Naive thymus-derived CD4-positive, alpha-beta T cell (primary cell): ENCODE data around the gene PHEX. TPM values are rescaled to one million over a fixed set of nuclear protein-coding genes. Genes with fewer than 3 reads are reported as not detected.

Source experiments
- ATAC-seq: fragments of 150-1000 bp; cut with Tn5 transposase; 2 replicates; pipeline ENCODE4 v1.10.0; 2021; ENCODE audit warnings: mild to moderate bottlenecking, moderate library complexity
- CTCF ChIA-PET: fragments of 350-600 bp; sonication (Branson Sonifier 250); formaldehyde crosslinking; loops from one replicate; lab custom pipeline; 2021; ENCODE audit warnings: antibody characterized with exemption; lab: Charles Lee
- POLR2A ChIA-PET: fragments of 350-600 bp; sonication (Branson Sonifier 250); formaldehyde crosslinking; loops from one replicate; lab custom pipeline; 2021; ENCODE audit warnings: antibody characterized with exemption, inconsistent platforms; lab: Charles Lee
- DNase-seq, 9 donors: peaks; one replicate each; pipeline versions ENCODE4 v3.0.0 to v3.0.0-alpha.2; 2020 to 2022; ENCODE audit warnings: mixed read lengths in 1 of 9
- H3K27ac ChIP-seq: one replicate; pipeline ENCODE4 v1.7.0; 2013; ENCODE audit warnings: mild to moderate bottlenecking, low read depth, low read length, moderate library complexity
- H3K27me3 ChIP-seq, 2 donors: one replicate each; pipeline ENCODE4 v1.7.0; 2013; ENCODE audit warnings: low read length in 2 of 2, mild to moderate bottlenecking in 2 of 2, moderate library complexity in 2 of 2; ENCODE audit not compliant: control insufficient read depth in 2 of 2, insufficient read depth in 2 of 2
- H3K36me3 ChIP-seq, 3 experiments: 1 replicate in 2 of 3; 2 replicates in 1 of 3; pipeline ENCODE4 v1.7.0; 2013; ENCODE audit warnings: low read length in 3 of 3, mild to moderate bottlenecking in 3 of 3, moderate library complexity in 1 of 3; ENCODE audit not compliant: insufficient read depth in 3 of 3, control insufficient read depth in 2 of 3
- H3K4me1 ChIP-seq, 2 donors: one replicate each; pipeline ENCODE4 v1.7.0; 2013; ENCODE audit warnings: low read length in 2 of 2, mild to moderate bottlenecking in 2 of 2, moderate library complexity in 1 of 2; ENCODE audit not compliant: control insufficient read depth in 2 of 2, insufficient read depth in 2 of 2
- H3K4me3 ChIP-seq: 2 replicates; pipeline ENCODE4 v1.7.0; 2013; ENCODE audit warnings: mild to moderate bottlenecking, low read length
- H3K9me3 ChIP-seq, 3 experiments: 1 replicate in 2 of 3; 2 replicates in 1 of 3; pipeline ENCODE4 v1.7.0; 2013; ENCODE audit warnings: low read length in 3 of 3; ENCODE audit not compliant: control insufficient read depth in 2 of 3
- H3K27ac Mint-ChIP-seq, 9 donors: one replicate each; pipeline ENCODE4 v1.8.0; 2020 to 2022; ENCODE audit warnings: mixed read lengths in 9 of 9, mild to moderate bottlenecking in 8 of 9, moderate library complexity in 5 of 9, inconsistent platforms in 2 of 9
- H3K27me3 Mint-ChIP-seq, 5 donors: one replicate each; pipeline ENCODE4 v1.8.0; 2021 to 2022; ENCODE audit warnings: mixed read lengths in 5 of 5, mild to moderate bottlenecking in 1 of 5
- H3K36me3 Mint-ChIP-seq, 5 donors: one replicate each; pipeline ENCODE4 v1.8.0; 2020 to 2022; ENCODE audit warnings: mixed read lengths in 5 of 5, mild to moderate bottlenecking in 3 of 5, inconsistent platforms in 1 of 5
- H3K4me1 Mint-ChIP-seq, 7 donors: one replicate each; pipeline ENCODE4 v1.8.0; 2020 to 2022; ENCODE audit warnings: mixed read lengths in 7 of 7, mild to moderate bottlenecking in 3 of 7, inconsistent platforms in 1 of 7
- H3K4me3 Mint-ChIP-seq, 10 donors: one replicate each; pipeline ENCODE4 v1.8.0; 2020 to 2022; ENCODE audit warnings: mild to moderate bottlenecking in 10 of 10, mixed read lengths in 10 of 10, moderate library complexity in 6 of 10, inconsistent platforms in 2 of 10
- H3K9me3 Mint-ChIP-seq, 11 donors: one replicate each; pipeline ENCODE4 v1.8.0; 2020 to 2022; ENCODE audit warnings: mixed read lengths in 11 of 11, mild to moderate bottlenecking in 4 of 11, inconsistent platforms in 1 of 11, moderate library complexity in 1 of 11
- intact Hi-C, 2 donors: fragments of 100-400 bp; cut with micrococcal nuclease; formaldehyde crosslinking; loops; one replicate each; pipeline ENCODE4 v1.15.1; 2023
- polyA plus RNA-seq, 2 donors: library from polyadenylated mRNA; unstranded; fragments of 300-500 nt; fragmentation: Illumina TruSeq; gene quantifications; one replicate each; pipeline ENCODE4 v1.2.3, GENCODE V29; 2021
- total RNA-seq, 6 experiments: library from RNA in 5 of 6; stranded (reverse) in 5 of 6; gene quantifications; 1 replicate in 5 of 6; 2 replicates in 1 of 6; pipeline ENCODE4 v1.2.3 and lab custom pipeline; 2021 to 2026

Gene PHEX
- total and polyA plus RNA-seq, 7 experiments from 2014 or later = 0.08 to 0.32 (median 0.12) TPM; not detected in 2

DNA sequence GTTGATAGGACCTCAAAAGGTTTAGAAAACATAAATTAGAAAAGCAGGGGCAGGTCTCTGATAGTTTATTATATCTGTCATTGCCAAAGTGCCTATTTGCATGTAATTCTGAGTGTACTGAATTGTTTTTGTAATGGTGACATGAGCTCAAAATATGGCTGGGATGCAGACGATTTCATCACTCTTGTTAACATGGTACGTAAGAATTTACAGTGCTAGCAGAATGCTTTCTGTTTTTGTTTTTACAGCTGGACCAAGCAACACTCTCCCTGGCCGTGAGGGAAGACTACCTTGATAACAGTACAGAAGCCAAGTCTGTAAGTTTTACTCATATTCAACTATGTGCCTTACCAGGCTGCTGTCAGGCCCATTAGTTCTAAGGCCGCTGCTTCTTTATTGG lies 58.1 kb downstream of the PHEX start:
- H3K27ac ChIP-seq = no peak overlapping the region
- Mint-ChIP-seq H3K4me3 (no peak overlapping the region), H3K27ac (no peak overlapping the region), H3K9me3 (peaks cover 0 to 5% (median 0%) of the 10 kb centered on the region in 11 donors), H3K36me3 (peaks cover 0 to 3% (median 0%) of the 10 kb centered on the region in 5 donors), H3K4me1 (no peaks in the 10 kb centered on the region), H3K27me3 (no peaks in the 10 kb centered on the region)
- intact Hi-C loops = no loop called here
- H3K36me3 ChIP-seq = no peaks in the 10 kb centered on the region
- H3K9me3 ChIP-seq = no peaks in the 10 kb centered on the region
- ATAC-seq (no peak), DNase-seq (no peak)
- no peaks in the 10 kb centered on the region for H3K4me1 ChIP-seq
- POLR2A ChIA-PET = no interaction called here
- no peak overlapping the region for H3K4me3 ChIP-seq
- CTCF ChIA-PET = no interaction called here
- H3K27me3 ChIP-seq = no peaks in the 10 kb centered on the region

DNA sequence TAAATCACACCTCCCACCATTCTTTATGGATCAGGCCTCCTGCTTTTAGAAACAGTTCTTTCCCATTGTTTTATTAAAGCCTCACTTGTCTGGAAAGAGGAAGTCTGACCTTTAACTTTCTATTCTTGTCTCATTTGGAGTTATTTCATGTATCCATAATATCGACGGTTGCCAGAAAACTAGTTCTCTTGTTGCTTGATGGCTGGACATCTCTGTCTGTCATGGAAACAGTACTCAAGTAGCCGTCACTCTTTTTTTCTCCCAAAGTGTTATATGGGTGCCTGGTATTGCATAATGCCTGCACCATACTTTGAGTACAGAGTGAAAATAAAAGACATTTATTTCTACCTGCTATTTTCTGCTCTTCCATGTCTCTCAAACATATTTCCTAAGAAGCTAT lies 61.4 kb downstream of the PHEX start:
- intact Hi-C loops = no loop called here
- Histone ChIP-seq H3K4me1 (no peaks in the 10 kb centered on the region), H3K27me3 (no peaks in the 10 kb centered on the region), H3K27ac (no peak overlapping the region), H3K9me3 (no peaks in the 10 kb centered on the region), H3K36me3 (no peaks in the 10 kb centered on the region), H3K4me3 (no peak overlapping the region)
- H3K27ac Mint-ChIP-seq = no peak overlapping the region
- H3K27me3 Mint-ChIP-seq = no peaks in the 10 kb centered on the region
- H3K4me3 Mint-ChIP-seq = no peak overlapping the region
- no peaks in the 10 kb centered on the region for H3K4me1 Mint-ChIP-seq
- peaks cover 0 to 3% (median 0%) of the 10 kb centered on the region in 11 donors for H3K9me3 Mint-ChIP-seq
- ChIA-PET CTCF (no interaction called here), POLR2A (no interaction called here)
- ATAC-seq (no peak), DNase-seq (no peak)
- peaks cover 0 to 4% (median 0%) of the 10 kb centered on the region in 5 donors for H3K36me3 Mint-ChIP-seq

DNA sequence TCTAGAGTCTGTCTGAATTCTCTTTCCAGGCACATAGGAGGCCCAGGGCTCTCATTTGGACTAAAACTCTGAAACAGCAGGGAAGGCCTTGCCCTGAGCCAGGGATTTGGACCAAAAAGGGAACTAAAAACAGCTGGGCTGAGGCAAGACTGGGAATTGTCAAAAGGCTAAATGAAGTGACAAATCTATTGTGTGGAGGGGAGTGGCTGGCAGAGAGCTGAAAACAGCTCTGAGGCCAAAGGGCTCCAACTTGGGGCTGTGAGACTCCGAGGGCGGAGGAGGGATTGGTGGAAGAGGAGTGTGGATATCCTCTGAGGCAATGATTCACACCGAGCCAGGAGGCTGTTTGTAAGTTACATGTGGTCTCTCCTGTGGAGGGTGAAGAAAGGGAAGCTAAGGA lies 63.2 kb downstream of the PHEX start:
- Histone ChIP-seq H3K4me1 (no peaks in the 10 kb centered on the region), H3K9me3 (no peaks in the 10 kb centered on the region), H3K27ac (no peak overlapping the region), H3K27me3 (no peaks in the 10 kb centered on the region), H3K4me3 (no peak overlapping the region), H3K36me3 (no peaks in the 10 kb centered on the region)
- no peak for DNase-seq
- Mint-ChIP-seq H3K9me3 (peaks cover 0 to 3% (median 0%) of the 10 kb centered on the region in 11 donors), H3K27ac (no peak overlapping the region), H3K4me1 (no peaks in the 10 kb centered on the region), H3K4me3 (no peak overlapping the region), H3K36me3 (peaks cover 0 to 4% (median 0%) of the 10 kb centered on the region in 5 donors), H3K27me3 (no peaks in the 10 kb centered on the region)
- POLR2A ChIA-PET = no interaction called here
- intact Hi-C loops = no loop called here
- ATAC-seq = no peak
- CTCF ChIA-PET = no interaction called here

DNA sequence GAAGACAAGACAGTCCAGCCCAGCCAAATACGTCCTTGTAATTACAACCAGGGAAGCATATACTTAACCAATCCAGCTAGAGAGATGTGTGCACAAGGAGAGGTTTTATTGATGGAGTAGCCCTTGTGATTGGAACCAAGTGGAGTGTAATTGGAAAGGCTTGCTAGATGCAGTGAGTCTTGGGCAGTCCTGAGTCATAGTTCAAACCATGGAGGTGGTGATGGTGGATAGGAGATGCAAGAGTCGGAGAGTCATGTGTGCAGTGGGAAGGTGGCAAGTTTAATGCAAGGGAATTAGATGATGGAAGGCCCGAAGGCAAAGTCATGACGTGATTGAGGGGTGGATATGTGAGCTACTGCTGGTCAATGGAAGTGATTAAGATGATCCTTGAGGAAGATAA lies 63.7 kb downstream of the PHEX start:
- no peak overlapping the region for H3K4me3 Mint-ChIP-seq
- no peak overlapping the region for H3K27ac ChIP-seq
- POLR2A ChIA-PET = no interaction called here
- H3K27me3 Mint-ChIP-seq = no peaks in the 10 kb centered on the region
- CTCF ChIA-PET = no interaction called here
- no peaks in the 10 kb centered on the region for H3K9me3 ChIP-seq
- no peaks in the 10 kb centered on the region for H3K36me3 ChIP-seq
- H3K36me3 Mint-ChIP-seq = peaks cover 0 to 4% (median 0%) of the 10 kb centered on the region in 5 donors
- H3K27ac Mint-ChIP-seq = no peak overlapping the region
- no peaks in the 10 kb centered on the region for H3K4me1 ChIP-seq
- DNase-seq = no peak
- peaks cover 0 to 3% (median 0%) of the 10 kb centered on the region in 11 donors for H3K9me3 Mint-ChIP-seq
- intact Hi-C loops = no loop called here
- no peak overlapping the region for H3K4me3 ChIP-seq
- no peak for ATAC-seq
- no peaks in the 10 kb centered on the region for H3K27me3 ChIP-seq
- H3K4me1 Mint-ChIP-seq = no peaks in the 10 kb centered on the region

DNA sequence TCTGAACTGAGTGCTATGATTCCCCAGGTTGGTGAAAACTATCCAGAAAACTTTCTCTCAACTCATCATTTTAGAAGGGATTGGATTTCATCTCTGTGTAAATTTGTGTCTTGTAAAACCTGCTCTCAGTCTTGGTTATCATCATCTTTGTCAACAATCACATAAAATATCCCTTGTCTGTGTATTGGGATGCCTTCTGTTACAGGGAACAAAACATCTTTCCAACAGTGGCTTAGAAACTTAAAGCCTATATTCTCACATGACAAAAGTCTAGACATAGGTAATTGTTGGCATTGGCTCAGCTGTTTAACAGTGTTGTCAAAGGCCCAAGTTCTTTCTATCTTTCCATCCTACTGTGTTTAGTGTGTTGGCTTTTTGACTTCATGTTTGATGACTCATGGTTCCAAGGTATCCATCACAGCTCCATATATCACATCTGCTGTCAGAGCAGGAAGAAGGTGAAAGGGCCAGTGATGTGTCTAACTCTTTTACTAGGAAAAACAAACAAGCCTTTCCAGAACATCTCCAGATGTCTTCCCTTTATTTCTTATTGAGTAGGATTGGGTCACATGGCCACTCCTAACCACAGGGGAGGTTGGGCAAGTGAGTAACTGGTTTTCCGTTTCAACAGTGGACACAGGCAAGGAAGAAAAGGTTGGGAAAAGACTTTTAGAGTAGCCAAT lies 65.0 kb downstream of the PHEX start:
- no peak for DNase-seq
- Histone ChIP-seq H3K4me1 (no peaks in the 10 kb centered on the region), H3K9me3 (no peaks in the 10 kb centered on the region), H3K4me3 (no peak overlapping the region), H3K27ac (no peak overlapping the region), H3K27me3 (no peaks in the 10 kb centered on the region), H3K36me3 (no peaks in the 10 kb centered on the region)
- ChIA-PET CTCF (no interaction called here), POLR2A (no interaction called here)
- no peak for ATAC-seq
- Mint-ChIP-seq H3K27ac (no peak overlapping the region), H3K9me3 (peaks cover 0 to 3% (median 0%) of the 10 kb centered on the region in 11 donors), H3K4me3 (no peak overlapping the region), H3K27me3 (no peaks in the 10 kb centered on the region), H3K4me1 (no peaks in the 10 kb centered on the region), H3K36me3 (peaks cover 0 to 4% (median 0%) of the 10 kb centered on the region in 5 donors)
- intact Hi-C loops = no loop called here

DNA sequence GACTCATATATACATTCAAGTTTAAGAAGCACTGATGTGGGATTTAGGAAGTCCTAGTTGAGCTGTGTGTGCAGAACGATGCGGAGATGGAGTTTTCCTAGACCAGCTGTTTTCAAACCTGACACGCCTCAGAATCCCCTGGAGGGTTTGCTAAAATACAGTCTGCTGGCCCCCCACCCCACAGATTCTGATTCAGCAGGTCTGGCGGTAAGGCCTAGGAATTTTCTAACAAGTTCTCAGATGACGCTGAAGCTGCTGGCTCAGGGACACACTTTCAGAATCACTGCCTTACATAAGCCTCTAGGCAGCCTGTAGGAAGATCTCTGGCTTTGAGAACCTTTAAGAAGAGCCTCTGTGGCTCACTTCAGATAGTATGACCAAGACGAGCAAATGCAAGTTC lies 73.1 kb downstream of the PHEX start:
- Histone ChIP-seq H3K9me3 (no peaks in the 10 kb centered on the region), H3K36me3 (no peaks in the 10 kb centered on the region), H3K4me3 (no peak overlapping the region), H3K4me1 (no peaks in the 10 kb centered on the region), H3K27ac (no peak overlapping the region), H3K27me3 (no peaks in the 10 kb centered on the region)
- H3K27me3 Mint-ChIP-seq = no peaks in the 10 kb centered on the region
- no peaks in the 10 kb centered on the region for H3K4me1 Mint-ChIP-seq
- H3K27ac Mint-ChIP-seq = no peak overlapping the region
- CTCF ChIA-PET = no interaction called here
- peaks cover 0 to 1% (median 0%) of the 10 kb centered on the region in 5 donors for H3K36me3 Mint-ChIP-seq
- no peak overlapping the region for H3K4me3 Mint-ChIP-seq
- ATAC-seq (no peak), DNase-seq (no peak)
- no peaks in the 10 kb centered on the region for H3K9me3 Mint-ChIP-seq
- POLR2A ChIA-PET = no interaction called here
- intact Hi-C loops = no loop called here

DNA sequence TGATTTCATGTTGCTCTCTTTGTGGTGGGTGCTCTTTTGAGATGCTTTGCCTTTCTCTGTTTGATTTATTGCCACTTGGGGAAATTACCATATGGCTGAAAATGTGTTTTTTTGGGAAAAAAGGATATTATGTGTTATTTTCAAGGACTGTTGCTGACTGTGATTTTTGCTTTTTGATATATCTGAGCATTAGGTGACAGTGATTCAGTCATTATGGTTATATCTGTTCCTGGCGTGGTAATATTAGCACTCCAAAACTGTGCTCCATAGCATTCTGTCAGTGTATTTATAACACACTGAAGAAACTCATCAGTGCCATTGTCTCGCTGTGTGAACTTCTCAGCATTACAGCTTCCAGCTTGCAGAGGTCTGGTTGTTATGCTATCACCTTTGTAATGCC lies 73.8 kb downstream of the PHEX start:
- Histone ChIP-seq H3K4me1 (no peaks in the 10 kb centered on the region), H3K9me3 (no peaks in the 10 kb centered on the region), H3K27ac (no peak overlapping the region), H3K4me3 (no peak overlapping the region), H3K27me3 (no peaks in the 10 kb centered on the region), H3K36me3 (no peaks in the 10 kb centered on the region)
- Mint-ChIP-seq H3K4me3 (no peak overlapping the region), H3K27me3 (no peaks in the 10 kb centered on the region), H3K27ac (no peak overlapping the region), H3K4me1 (no peaks in the 10 kb centered on the region), H3K9me3 (no peaks in the 10 kb centered on the region), H3K36me3 (peaks cover 0 to 1% (median 0%) of the 10 kb centered on the region in 5 donors)
- CTCF ChIA-PET = no interaction called here
- DNase-seq (no peak), ATAC-seq (no peak)
- POLR2A ChIA-PET = no interaction called here
- intact Hi-C loops = no loop called here
